Suprapubic skin (tissue), 4 donors: ENCODE data around the gene MRPL1. TPM values are rescaled to one million over a fixed set of nuclear protein-coding genes. Genes with fewer than 3 reads are reported as not detected.

Experiments
- DNase-seq, 2 donors: peaks; one replicate each; pipeline ENCODE4 v3.0.0-alpha.2; 2019; ENCODE audit warnings: low spot score in 2 of 2
- H3K27ac ChIP-seq: fragments of 200-600 bp; sonication (generic); one replicate; pipeline ENCODE4 v1.5.1; 2019
- H3K27me3 ChIP-seq: fragments of 200-600 bp; sonication (generic); one replicate; pipeline ENCODE4 v1.5.1; 2019
- H3K36me3 ChIP-seq: fragments of 200-600 bp; sonication (generic); one replicate; pipeline ENCODE4 v1.5.1; 2019
- H3K4me1 ChIP-seq: fragments of 200-600 bp; sonication (generic); one replicate; pipeline ENCODE4 v1.5.1; 2019
- H3K4me3 ChIP-seq: fragments of 200-600 bp; sonication (generic); one replicate; pipeline ENCODE4 v1.5.1; 2019; ENCODE audit warnings: mild to moderate bottlenecking
- H3K9me3 ChIP-seq: fragments of 200-600 bp; sonication (generic); one replicate; pipeline ENCODE4 v1.5.1; 2019
- CTCF ChIP-seq, 2 donors: fragments of 200-600 bp in 1 of 2; fragments of 450-650 bp in 1 of 2; sonication (generic) in 1 of 2; IDR thresholded peaks; one replicate each; pipeline ENCODE4 v1.5.1; 2016 to 2019; ENCODE audit warnings: antibody characterized with exemption in 2 of 2, mild to moderate bottlenecking in 1 of 2, moderate library complexity in 1 of 2
- EP300 ChIP-seq: sonication (generic); formaldehyde crosslinking; IDR thresholded peaks from one replicate; pipeline ENCODE4 v1.6.1; 2017; ENCODE audit warnings: antibody characterized with exemption
- POLR2A ChIP-seq, 2 donors: fragments of 450-650 bp; IDR thresholded peaks; one replicate each; pipeline ENCODE4 v1.6.1; 2017; ENCODE audit warnings: antibody characterized with exemption in 2 of 2, mild to moderate bottlenecking in 2 of 2, moderate library complexity in 2 of 2
- POLR2AphosphoS5 ChIP-seq, 3 donors: sonication (generic); formaldehyde crosslinking; IDR thresholded peaks; one replicate each; pipeline ENCODE4 v1.6.1; 2017; ENCODE audit warnings: antibody characterized with exemption in 3 of 3
- WGBS: methylation state at CpG from one replicate; pipeline ENCODE4 v1.1.5; 2018; 5-methylcytosine and 5-hydroxymethylcytosine counted together
- total RNA-seq, 4 donors: library from RNA; depleted of rRNA; stranded (reverse); fragments of >200 nt; gene quantifications; one replicate each; pipeline ENCODE4 v1.1.0, GENCODE V29; 2016

MRPL1 gene
- total RNA-seq, 4 donors from 2014 or later: 13.2 to 28.2 (median 15.6) TPM

DNA sequence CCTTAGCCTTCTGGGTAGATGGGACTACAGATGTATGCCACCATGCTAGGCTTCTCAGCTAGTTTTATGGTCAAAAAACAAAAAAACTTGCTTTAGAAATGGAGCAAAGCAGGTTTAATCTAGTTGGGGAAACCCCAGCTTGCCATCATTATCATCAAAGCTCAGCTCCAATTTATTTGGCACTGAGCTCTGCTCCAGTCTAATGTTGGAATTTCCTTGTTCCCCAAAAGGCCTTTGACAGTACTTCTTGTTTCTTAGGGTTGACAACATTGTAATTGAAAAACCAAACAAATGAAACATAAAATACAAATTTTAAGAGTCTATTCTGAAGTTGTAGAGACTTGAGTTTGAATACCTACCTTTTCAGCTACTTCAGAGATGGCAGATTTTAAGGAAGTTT lies 48.0 kb downstream of the MRPL1 start:
- no peaks in the 10 kb centered on the region for H3K27me3 ChIP-seq
- H3K4me1 ChIP-seq: no peaks in the 10 kb centered on the region
- no peak for DNase-seq
- H3K9me3 ChIP-seq: no peaks in the 10 kb centered on the region
- H3K36me3 ChIP-seq: peaks cover 21% of the 10 kb centered on the region
- no peak for TF ChIP-seq POLR2A (IDR thresholded peaks at IDR 0.05)
- no peak for TF ChIP-seq POLR2AphosphoS5 (IDR thresholded peaks at IDR 0.05)
- no peak for TF ChIP-seq CTCF (IDR thresholded peaks at IDR 0.05)
- H3K4me3 ChIP-seq: no peak overlapping the region
- no peak overlapping the region for H3K27ac ChIP-seq

- no peaks in the 10 kb centered on the region for H3K4me1 ChIP-seq
- no peak overlapping the region for H3K4me3 ChIP-seq
- peaks cover 21% of the 10 kb centered on the region for H3K36me3 ChIP-seq
- DNase-seq: no peak
- TF ChIP-seq POLR2A (IDR thresholded peaks at IDR 0.05): no peak
- H3K9me3 ChIP-seq: no peaks in the 10 kb centered on the region
- H3K27ac ChIP-seq: no peak overlapping the region
- WGBS: 96% methylated on average over 1 of the region's 1 CpG
- H3K27me3 ChIP-seq: no peaks in the 10 kb centered on the region
Observed at GRCh38 chr4:77911091-77911490, 48.5 kb downstream of the MRPL1 start.

- Histone ChIP-seq H3K4me3 (no peak overlapping the region), H3K36me3 (peaks cover 21% of the 10 kb centered on the region), H3K27ac (no peak overlapping the region), H3K4me1 (no peaks in the 10 kb centered on the region), H3K9me3 (no peaks in the 10 kb centered on the region), H3K27me3 (no peaks in the 10 kb centered on the region)
- TF ChIP-seq CTCF (IDR thresholded peaks at IDR 0.05): no peak
- TF ChIP-seq POLR2A (IDR thresholded peaks at IDR 0.05): no peak
- no peak for TF ChIP-seq POLR2AphosphoS5 (IDR thresholded peaks at IDR 0.05)
- no peak for TF ChIP-seq EP300
- 91% methylated on average over 3 of the region's 3 CpGs for WGBS
- no peak for DNase-seq
Observed at GRCh38 chr4:77911842-77912450, 49.3 kb downstream of the MRPL1 start.

DNA sequence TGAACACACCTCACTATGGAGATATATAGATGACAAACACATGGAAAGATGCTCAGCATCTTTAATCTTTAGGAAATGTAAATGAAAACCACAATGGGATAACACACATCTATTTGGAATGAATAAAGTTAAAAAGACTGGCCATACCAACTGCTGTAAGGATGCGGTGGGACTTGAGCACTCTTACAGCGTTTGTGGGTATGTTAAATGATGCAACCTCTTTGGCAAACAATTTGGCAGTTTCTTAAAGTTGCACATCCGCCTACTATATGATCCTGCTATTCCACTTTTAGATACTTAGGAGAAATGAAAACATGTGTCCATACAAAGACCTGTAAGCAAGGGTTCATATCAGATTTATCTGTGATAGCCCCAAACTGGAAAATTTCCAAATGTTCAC lies 50.7 kb downstream of the MRPL1 start:
- 75% methylated on average over 3 of the region's 3 CpGs for WGBS
- no peak overlapping the region for H3K4me3 ChIP-seq

GRCh38 chr4:77917075-77917474 lies 54.4 kb downstream of the MRPL1 start:
- DNase-seq: no peak
- Histone ChIP-seq H3K36me3 (peaks cover under 1% of the 10 kb centered on the region), H3K4me1 (no peaks in the 10 kb centered on the region), H3K27me3 (no peaks in the 10 kb centered on the region), H3K9me3 (no peaks in the 10 kb centered on the region), H3K4me3 (no peak overlapping the region), H3K27ac (no peak overlapping the region)
- TF ChIP-seq POLR2AphosphoS5 (IDR thresholded peaks at IDR 0.05): no peak
- no peak for TF ChIP-seq CTCF (IDR thresholded peaks at IDR 0.05)
- TF ChIP-seq EP300: no peak
- TF ChIP-seq POLR2A (IDR thresholded peaks at IDR 0.05): no peak
- WGBS: 97% methylated on average over 2 of the region's 2 CpGs

More for the DNA sequence above, 50.7 kb downstream of the MRPL1 start:
- no peak for DNase-seq
- no peaks in the 10 kb centered on the region for H3K27me3 ChIP-seq
- H3K36me3 ChIP-seq: peaks cover 18% of the 10 kb centered on the region
- H3K9me3 ChIP-seq: no peaks in the 10 kb centered on the region
- no peak for TF ChIP-seq POLR2AphosphoS5 (IDR thresholded peaks at IDR 0.05)
- no peaks in the 10 kb centered on the region for H3K4me1 ChIP-seq
- no peak overlapping the region for H3K27ac ChIP-seq

DNA sequence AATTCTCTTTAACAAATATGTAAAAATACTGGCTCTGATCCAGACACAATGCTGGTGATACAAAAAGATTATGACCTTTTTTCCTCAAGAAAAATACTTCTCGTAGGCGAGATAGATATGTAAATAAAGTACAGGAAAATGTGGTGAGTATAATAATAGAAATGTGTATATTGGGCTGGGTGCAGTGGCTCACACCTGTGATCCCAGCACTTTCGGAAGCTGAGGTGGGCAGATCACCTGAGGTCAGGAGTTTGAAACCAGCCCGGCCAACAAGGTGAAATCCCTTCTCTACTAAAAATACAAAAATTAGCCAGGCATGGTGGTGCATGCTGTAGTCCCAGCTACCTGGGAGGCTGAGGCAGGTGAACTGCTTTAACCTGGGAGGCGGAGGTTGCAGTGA lies 55.0 kb downstream of the MRPL1 start:
- no peaks in the 10 kb centered on the region for H3K36me3 ChIP-seq
- no peak for DNase-seq
- H3K27me3 ChIP-seq: no peaks in the 10 kb centered on the region
- H3K4me1 ChIP-seq: no peaks in the 10 kb centered on the region
- 83% methylated on average over 5 of the region's 5 CpGs for WGBS
- TF ChIP-seq POLR2AphosphoS5 (IDR thresholded peaks at IDR 0.05) (no peak), CTCF (IDR thresholded peaks at IDR 0.05) (no peak), POLR2A (IDR thresholded peaks at IDR 0.05) (no peak), EP300 (no peak)
- no peak overlapping the region for H3K27ac ChIP-seq
- H3K9me3 ChIP-seq: no peaks in the 10 kb centered on the region
- H3K4me3 ChIP-seq: no peak overlapping the region
